Fibroblast of lung (primary cell): Measurements from ENCODE around the gene RALGPS2.

Experiments used
- CTCF ChIP-seq, 2 donors: IDR thresholded peaks in 1 of 2; conservative IDR thresholded peaks in 1 of 2; 1 replicate in 1 of 2; 2 replicates in 1 of 2; pipeline ENCODE4 v1.5.1; 2011 to 2012; ENCODE audit warnings: low read length in 2 of 2, control low read depth in 1 of 2, inconsistent platforms in 1 of 2, low read depth in 1 of 2, mild to moderate bottlenecking in 1 of 2
- EZH2 ChIP-seq: IDR thresholded peaks from 2 replicates; pipeline ENCODE4 v1.5.1; 2012; ENCODE audit warnings: low read length, control low read depth, mild to moderate bottlenecking; ENCODE audit errors: missing control alignments

DNA sequence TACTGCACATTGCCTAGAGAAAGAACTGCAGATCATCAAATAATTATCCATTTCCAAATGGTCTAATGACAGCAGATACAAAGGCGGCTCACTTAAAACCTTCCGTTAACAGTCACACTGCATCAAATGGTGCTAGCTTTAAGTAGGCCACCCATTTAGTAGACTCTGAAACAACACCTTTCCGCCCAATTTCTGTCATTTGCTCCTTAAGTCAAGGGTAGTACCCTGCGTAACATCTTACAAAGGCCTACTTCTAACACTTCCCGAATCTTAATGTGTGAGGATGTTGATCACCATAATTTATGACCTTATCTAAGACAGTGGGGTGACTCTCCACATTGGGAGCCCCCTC lies 692 bp upstream of the RALGPS2 start:
- no peak for TF ChIP-seq EZH2
- TF ChIP-seq CTCF (conservative IDR thresholded peaks at IDR 0.05 in 1 of 2, IDR thresholded peaks at IDR 0.05 in 1 of 2; ENCODE audit: low read depth in 1 of 2, low read length in 2 of 2), result no peak
